Suprapubic skin (tissue), 4 donors: ENCODE measurements around the gene CNOT1. TPM values are rescaled to one million over a fixed set of nuclear protein-coding genes. Genes with fewer than 3 reads are reported as not detected.
"Not testable (repeated sequence)": the region's sequence is repeated elsewhere in the genome, so short reads cannot be mapped to it uniquely, and the experiment has no call there.

Experiments
- DNase-seq, 2 donors: peaks; one replicate each; pipeline ENCODE4 v3.0.0-alpha.2; 2019; ENCODE audit warnings: low spot score in 2 of 2
- H3K27ac ChIP-seq: fragments of 200-600 bp; sonication (generic); one replicate; pipeline ENCODE4 v1.5.1; 2019
- H3K27me3 ChIP-seq: fragments of 200-600 bp; sonication (generic); one replicate; pipeline ENCODE4 v1.5.1; 2019
- H3K36me3 ChIP-seq: fragments of 200-600 bp; sonication (generic); one replicate; pipeline ENCODE4 v1.5.1; 2019
- H3K4me1 ChIP-seq: fragments of 200-600 bp; sonication (generic); one replicate; pipeline ENCODE4 v1.5.1; 2019
- H3K4me3 ChIP-seq: fragments of 200-600 bp; sonication (generic); one replicate; pipeline ENCODE4 v1.5.1; 2019; ENCODE audit warnings: mild to moderate bottlenecking
- H3K9me3 ChIP-seq: fragments of 200-600 bp; sonication (generic); one replicate; pipeline ENCODE4 v1.5.1; 2019
- CTCF ChIP-seq, 2 donors: fragments of 200-600 bp in 1 of 2; fragments of 450-650 bp in 1 of 2; sonication (generic) in 1 of 2; IDR thresholded peaks; one replicate each; pipeline ENCODE4 v1.5.1; 2016 to 2019; ENCODE audit warnings: antibody characterized with exemption in 2 of 2, mild to moderate bottlenecking in 1 of 2, moderate library complexity in 1 of 2
- EP300 ChIP-seq: sonication (generic); formaldehyde crosslinking; IDR thresholded peaks from one replicate; pipeline ENCODE4 v1.6.1; 2017; ENCODE audit warnings: antibody characterized with exemption
- POLR2A ChIP-seq, 2 donors: fragments of 450-650 bp; IDR thresholded peaks; one replicate each; pipeline ENCODE4 v1.6.1; 2017; ENCODE audit warnings: antibody characterized with exemption in 2 of 2, mild to moderate bottlenecking in 2 of 2, moderate library complexity in 2 of 2
- POLR2AphosphoS5 ChIP-seq, 3 donors: sonication (generic); formaldehyde crosslinking; IDR thresholded peaks; one replicate each; pipeline ENCODE4 v1.6.1; 2017; ENCODE audit warnings: antibody characterized with exemption in 3 of 3
- WGBS: methylation state at CpG from one replicate; pipeline ENCODE4 v1.1.5; 2018; 5-methylcytosine and 5-hydroxymethylcytosine counted together
- total RNA-seq, 4 donors: library from RNA; depleted of rRNA; stranded (reverse); fragments of >200 nt; gene quantifications; one replicate each; pipeline ENCODE4 v1.1.0, GENCODE V29; 2016

Gene CNOT1
- total RNA-seq, 4 donors from 2014 or later, result 94.8 to 238 (median 143) TPM

- 95% methylated on average over 4 of the region's 4 CpGs for WGBS
- Histone ChIP-seq H3K27ac (no peak overlapping the region), H3K9me3 (no peaks in the 10 kb centered on the region), H3K36me3 (peaks cover 97% of the 10 kb centered on the region), H3K27me3 (no peaks in the 10 kb centered on the region), H3K4me3 (no peak overlapping the region), H3K4me1 (peaks cover 6% of the 10 kb centered on the region)
- no peak for TF ChIP-seq POLR2AphosphoS5 (IDR thresholded peaks at IDR 0.05)
- no peak for TF ChIP-seq CTCF (IDR thresholded peaks at IDR 0.05)
- TF ChIP-seq POLR2A (IDR thresholded peaks at IDR 0.05), result no peak
- no peak for TF ChIP-seq EP300
- DNase-seq, result no peak
These were observed 54.7 kb downstream of the CNOT1 start for GRCh38 chr16:58574895-58575294.

- 98% methylated on average over 4 of the region's 4 CpGs for WGBS
- not testable (repeated sequence) for H3K4me1 ChIP-seq, H3K27ac ChIP-seq, H3K9me3 ChIP-seq, H3K4me3 ChIP-seq, DNase-seq, H3K27me3 ChIP-seq
- peaks cover 75% of the 10 kb centered on the region for H3K36me3 ChIP-seq
These were observed 63.9 kb downstream of the CNOT1 start for GRCh38 chr16:58565697-58566096.

- peaks cover 79% of the 10 kb centered on the region for H3K36me3 ChIP-seq
- no peaks in the 10 kb centered on the region for H3K9me3 ChIP-seq
- no peaks in the 10 kb centered on the region for H3K27me3 ChIP-seq
- no peak overlapping the region for H3K27ac ChIP-seq
- 88% methylated on average over 4 of the region's 4 CpGs for WGBS
- no peak for DNase-seq
- TF ChIP-seq POLR2A (IDR thresholded peaks at IDR 0.05) (no peak), CTCF (IDR thresholded peaks at IDR 0.05) (no peak), POLR2AphosphoS5 (IDR thresholded peaks at IDR 0.05) (no peak), EP300 (no peak)
- no peak overlapping the region for H3K4me3 ChIP-seq
- no peaks in the 10 kb centered on the region for H3K4me1 ChIP-seq
These were observed 65.9 kb downstream of the CNOT1 start for GRCh38 chr16:58563775-58564174.

- H3K27me3 ChIP-seq, result no peaks in the 10 kb centered on the region
- peaks cover 84% of the 10 kb centered on the region for H3K36me3 ChIP-seq
- H3K27ac ChIP-seq, result no peak overlapping the region
- H3K9me3 ChIP-seq, result no peaks in the 10 kb centered on the region
- TF ChIP-seq CTCF (IDR thresholded peaks at IDR 0.05) (no peak), EP300 (no peak), POLR2A (IDR thresholded peaks at IDR 0.05) (no peak), POLR2AphosphoS5 (IDR thresholded peaks at IDR 0.05) (no peak)
- no peaks in the 10 kb centered on the region for H3K4me1 ChIP-seq
- no peak for DNase-seq
- no peak overlapping the region for H3K4me3 ChIP-seq
These were observed 66.4 kb downstream of the CNOT1 start for GRCh38 chr16:58563235-58563634.

GRCh38 chr16:58556678-58557077 lies 72.9 kb downstream of the CNOT1 start:
- no peaks in the 10 kb centered on the region for H3K4me1 ChIP-seq
- TF ChIP-seq EP300, result no peak
- no peak for TF ChIP-seq POLR2AphosphoS5 (IDR thresholded peaks at IDR 0.05)
- no peak for TF ChIP-seq POLR2A (IDR thresholded peaks at IDR 0.05)
- TF ChIP-seq CTCF (IDR thresholded peaks at IDR 0.05), result no peak
- H3K27ac ChIP-seq, result no peak overlapping the region
- H3K4me3 ChIP-seq, result no peak overlapping the region
- H3K9me3 ChIP-seq, result no peaks in the 10 kb centered on the region
- peaks cover 89% of the 10 kb centered on the region for H3K36me3 ChIP-seq
- 71% methylated on average over 2 of the region's 2 CpGs for WGBS
- no peak for DNase-seq
- H3K27me3 ChIP-seq, result no peaks in the 10 kb centered on the region

- no peak for TF ChIP-seq EP300
- no peak for TF ChIP-seq POLR2A (IDR thresholded peaks at IDR 0.05)
- no peak for TF ChIP-seq CTCF (IDR thresholded peaks at IDR 0.05)
- TF ChIP-seq POLR2AphosphoS5 (IDR thresholded peaks at IDR 0.05), result no peak
- peaks cover 96% of the 10 kb centered on the region for H3K36me3 ChIP-seq
- DNase-seq, result no peak
These were observed 78.1 kb downstream of the CNOT1 start for GRCh38 chr16:58551496-58551895.

More at GRCh38 chr16:58551496-58551895, 78.1 kb downstream of the CNOT1 start:
- Histone ChIP-seq H3K9me3 (no peaks in the 10 kb centered on the region), H3K27me3 (no peaks in the 10 kb centered on the region), H3K27ac (no peak overlapping the region), H3K4me3 (no peak overlapping the region), H3K4me1 (no peaks in the 10 kb centered on the region)
- WGBS, result 64% methylated on average over 3 of the region's 3 CpGs
